ENCODE results near the gene CCNI2.

The CCNI2 gene

GRCh38 chr5:132746954-132747615 lies at the start of gene CCNI2:
Gene CCNI2 (plus strand): TSS chr5:132747426. CDS start chr5:132747496, 70 bp downstream.
- no peak for DNase-seq (ENCODE audit: low spot score)

- DNase-seq (ENCODE audit: low spot score): no peak
Measured at GRCh38 chr5:132704875-132705274, 42.4 kb upstream of the CCNI2 start.

- no peak for DNase-seq (ENCODE audit: low spot score)
Measured at GRCh38 chr5:132708645-132709044, 38.6 kb upstream of the CCNI2 start.

- DNase-seq (ENCODE audit: low spot score): no peak
Measured at GRCh38 chr5:132714456-132715307, 32.5 kb upstream of the CCNI2 start.

GRCh38 chr5:132718544-132719312 lies 28.5 kb upstream of the CCNI2 start:
- DNase-seq (ENCODE audit: low spot score): no peak

GRCh38 chr5:132725745-132726144 lies 21.5 kb upstream of the CCNI2 start:
- no peak for DNase-seq (ENCODE audit: low spot score)

- DNase-seq (ENCODE audit: low spot score): no peak
Measured at GRCh38 chr5:132729896-132730295, 17.3 kb upstream of the CCNI2 start.

- DNase-seq (ENCODE audit: low spot score): no peak
Measured at GRCh38 chr5:132733499-132734148, 13.6 kb upstream of the CCNI2 start.

- no peak for DNase-seq (ENCODE audit: low spot score)
Measured at GRCh38 chr5:132734687-132735086, 12.5 kb upstream of the CCNI2 start.

GRCh38 chr5:132736853-132737833 lies 10.1 kb upstream of the CCNI2 start, which contains the start of gene KIF3A:
Gene KIF3A (minus strand): TSS chr5:132737546. CDS start chr5:132737419, 127 bp downstream.
- DNase-seq (ENCODE audit: low spot score): peak; percentile 95

GRCh38 chr5:132737982-132738681 lies 9.1 kb upstream of the CCNI2 start:
- no peak for DNase-seq (ENCODE audit: low spot score)

- DNase-seq (ENCODE audit: low spot score): no peak
Measured at GRCh38 chr5:132739232-132739631, 8.0 kb upstream of the CCNI2 start.

GRCh38 chr5:132742158-132742557 lies 5.1 kb upstream of the CCNI2 start:
- DNase-seq (ENCODE audit: low spot score): no peak

- DNase-seq (ENCODE audit: low spot score): no peak
Measured at GRCh38 chr5:132742626-132743025, 4.6 kb upstream of the CCNI2 start.

- DNase-seq (ENCODE audit: low spot score): no peak
Measured at GRCh38 chr5:132744659-132745058, 2.6 kb upstream of the CCNI2 start.

- DNase-seq (ENCODE audit: low spot score): no peak
Measured at GRCh38 chr5:132746592-132746953, 653 bp upstream of the CCNI2 start.

- no peak for DNase-seq (ENCODE audit: low spot score)
Measured at GRCh38 chr5:132747616-132748440, 602 bp downstream of the CCNI2 start.

GRCh38 chr5:132748522-132749000 lies 1.3 kb downstream of the CCNI2 start:
- no peak for DNase-seq (ENCODE audit: low spot score)

- DNase-seq (ENCODE audit: low spot score): no peak
Measured at GRCh38 chr5:132749506-132749905, 2.3 kb downstream of the CCNI2 start.

Measured in left forelimb (tissue), 1 donor.